K562 (cell line): ENCODE measurements around the gene HLA-DOB. TPM values are rescaled to one million over a fixed set of nuclear protein-coding genes. Genes with fewer than 3 reads are reported as not detected.

ENCODE experiments used
- ATAC-seq: fragments of 200-7000 bp; cut with Tn5 transposase; 3 replicates; pipeline ENCODE4 v1.9.1; 2020; ENCODE audit warnings: moderate library complexity
- BruUV-seq: library from RNA; stranded (reverse); fragments of 400-500 nt; replicated peaks from 2 replicates; lab custom pipeline; 2021; lab: Mats Ljungman, UMichigan
- CTCF ChIA-PET: fragments of 300-600 bp; formaldehyde crosslinking; extraction: SDS; loops from one replicate; lab custom pipeline; 2021; ENCODE audit warnings: low intra/inter-chr PET ratio; lab: Yijun Ruan, JAX
- POLR2A ChIA-PET: fragments of 300-600, 350-650 bp; sonication (Branson Sonifier 250); formaldehyde crosslinking; extraction: SDS; loops from one replicate; lab custom pipeline; 2021; ENCODE audit warnings: antibody characterized with exemption, inconsistent platforms; lab: Yijun Ruan, JAX
- DNase-seq, 4 experiments: peaks; one replicate each; pipeline versions ENCODE4 v3.0.0 to v3.0.0-alpha.2; 2011 to 2018; ENCODE audit warnings: low spot score in 3 of 4, mixed read lengths in 3 of 4; ENCODE audit errors: extremely low read depth in 1 of 4
- FAIRE-seq: peaks from 2 replicates; lab custom pipeline; 2011; peaks lifted over from hg19 to GRCh38; lab: Jason Lieb, UNC
- H2AFZ ChIP-seq: 2 replicates; pipeline ENCODE4 v1.6.0; 2011; ENCODE audit warnings: low read depth, low read length, control low read depth, inconsistent platforms
- H3K27ac ChIP-seq: fragments of 200-600 bp; 3 replicates; pipeline ENCODE4 v1.8.0; 2011; ENCODE audit warnings: low read depth, mild to moderate bottlenecking, control low read depth, inconsistent platforms, low read length, moderate library complexity, mixed read lengths; ENCODE audit errors: extremely low read depth
- H3K27me3 ChIP-seq, 2 experiments: fragments of 300-600 bp in 1 of 2; 2 replicates in 1 of 2; 3 replicates in 1 of 2; pipeline versions ENCODE4 v1.6.0 to v1.8.0; 2011; ENCODE audit warnings: inconsistent platforms in 2 of 2, low read length in 2 of 2, mild to moderate bottlenecking in 1 of 2, mixed read lengths in 1 of 2, moderate library complexity in 1 of 2; ENCODE audit not compliant: control insufficient read depth in 2 of 2, insufficient read depth in 2 of 2
- H3K36me3 ChIP-seq: fragments of 300-600 bp; 3 replicates; pipeline ENCODE4 v1.8.0; 2011; ENCODE audit warnings: mild to moderate bottlenecking, low read length, inconsistent platforms; ENCODE audit not compliant: control insufficient read depth, insufficient read depth
- H3K4me1 ChIP-seq, 2 experiments: fragments of 200-600 bp in 1 of 2; replicated peaks in 1 of 2; 2 replicates in 1 of 2; 3 replicates in 1 of 2; pipeline versions ENCODE4 v1.5.1 to v1.8.0; 2011; ENCODE audit warnings: inconsistent platforms in 2 of 2, low read length in 2 of 2, mild to moderate bottlenecking in 1 of 2, mixed read lengths in 1 of 2, moderate library complexity in 1 of 2; ENCODE audit not compliant: control insufficient read depth in 2 of 2, insufficient read depth in 2 of 2
- H3K4me2 ChIP-seq: 2 replicates; pipeline ENCODE4 v1.6.1; 2011; ENCODE audit warnings: low read length, control low read depth, inconsistent platforms, mixed read lengths; ENCODE audit not compliant: insufficient read depth
- H3K4me3 ChIP-seq: fragments of 200-600 bp; sonication (generic), shearing (Covaris generic); 2 replicates; pipeline ENCODE4 v1.5.1; 2016; ENCODE audit warnings: control low read depth, inconsistent platforms
- H3K79me2 ChIP-seq: fragments of 200-600 bp; 3 replicates; pipeline ENCODE4 v1.8.0; 2011; ENCODE audit warnings: low read length, inconsistent platforms; ENCODE audit not compliant: control insufficient read depth, insufficient read depth
- H3K9ac ChIP-seq, 2 experiments: 2 replicates each; pipeline versions ENCODE4 v1.6.0 to v1.6.1; 2011; ENCODE audit warnings: low read depth in 2 of 2, low read length in 2 of 2, control low read depth in 1 of 2, inconsistent platforms in 1 of 2, mild to moderate bottlenecking in 1 of 2, mixed read lengths in 1 of 2; ENCODE audit not compliant: insufficient read depth in 1 of 2
- H3K9me1 ChIP-seq: one replicate; pipeline ENCODE4 v1.6.0; 2011; ENCODE audit warnings: inconsistent platforms, mild to moderate bottlenecking, low read length, moderate library complexity; ENCODE audit not compliant: control insufficient read depth, insufficient read depth
- H3K9me3 ChIP-seq: replicated peaks from 2 replicates; pipeline ENCODE4 v1.5.1; 2011; ENCODE audit warnings: low read depth, low read length, inconsistent platforms; ENCODE audit not compliant: control insufficient read depth, insufficient read depth
- H4K20me1 ChIP-seq: replicated peaks from 2 replicates; pipeline ENCODE4 v1.6.1; 2011; ENCODE audit warnings: low read length, inconsistent platforms, mixed read lengths; ENCODE audit not compliant: control insufficient read depth, insufficient read depth
- CAMTA2 ChIP-seq: fragments of 250-450 bp; sonication (Bioruptor Pico); conservative IDR thresholded peaks from 2 replicates; pipeline ENCODE4 v1.5.1; 2022
- CEBPB ChIP-seq: fragments of 450-650 bp; IDR thresholded peaks from 2 replicates; pipeline ENCODE4 v1.6.1; 2016; ENCODE audit warnings: missing genetic modification characterization, missing compliant biosample characterization
- CXXC5 ChIP-seq: fragments of 250-450 bp; sonication (Bioruptor Pico); IDR thresholded peaks from 2 replicates; pipeline ENCODE4 v1.8.0; 2022; ENCODE audit warnings: inconsistent platforms, mild to moderate bottlenecking, moderate library complexity
- FIP1L1 ChIP-seq: fragments of 200-400 bp; formaldehyde crosslinking; IDR thresholded peaks from 2 replicates; pipeline ENCODE4 v1.6.1; 2018; ENCODE audit warnings: mild to moderate bottlenecking, low read depth, low read length; ENCODE audit not compliant: poor library complexity, severe bottlenecking
- MCM5 ChIP-seq: fragments of 450-650 bp; IDR thresholded peaks from 2 replicates; pipeline ENCODE4 v1.6.1; 2016; ENCODE audit warnings: low read depth
- NFXL1 ChIP-seq: fragments of 450-650 bp; formaldehyde crosslinking; IDR thresholded peaks from 2 replicates; pipeline ENCODE4 v1.4.0; 2021; ENCODE audit warnings: mild to moderate bottlenecking
- PHB2 ChIP-seq: fragments of 450-650 bp; IDR thresholded peaks from 2 replicates; pipeline ENCODE4 v1.6.1; 2017; ENCODE audit warnings: low read depth
- PURB ChIP-seq: sonication (generic); formaldehyde crosslinking; IDR thresholded peaks from 2 replicates; pipeline ENCODE4 v1.9.0; 2021; ENCODE audit warnings: low read depth, mild to moderate bottlenecking, missing genetic modification reagents
- RB1 ChIP-seq: fragments of 450-650 bp; IDR thresholded peaks from 2 replicates; pipeline ENCODE4 v1.6.1; 2017; ENCODE audit warnings: low read depth, mild to moderate bottlenecking
- RBM39 ChIP-seq: fragments of 200-400 bp; formaldehyde crosslinking; optimal IDR thresholded peaks from 2 replicates; pipeline ENCODE3; 2018; ENCODE audit warnings: low read depth, low read length
- SMARCE1 ChIP-seq: fragments of 450-650 bp; IDR thresholded peaks from 2 replicates; pipeline ENCODE4 v1.7.1; 2016; ENCODE audit warnings: mild to moderate bottlenecking
- SOX6 ChIP-seq: fragments of 450-650 bp; IDR thresholded peaks from 2 replicates; pipeline ENCODE4 v1.6.1; 2014; ENCODE audit warnings: mild to moderate bottlenecking
- ZNF444 ChIP-seq: fragments of 250-450 bp; sonication (Bioruptor Pico); IDR thresholded peaks from 2 replicates; pipeline ENCODE4 v1.4.0; 2020; ENCODE audit warnings: mild to moderate bottlenecking, moderate library complexity
- ZNF583 ChIP-seq: fragments of 250-450 bp; sonication (Bioruptor Pico); IDR thresholded peaks from 2 replicates; pipeline ENCODE4 v1.4.0; 2020
- WGBS: fragments of 100-300 bp; shearing (Covaris generic); methylation state at CpG from one replicate; pipeline ENCODE4 v1.1.6; 2016; ENCODE audit warnings: low coverage, mixed read lengths; ENCODE audit not compliant: insufficient coverage; ENCODE audit errors: missing lambda C conversion rate; 5-methylcytosine and 5-hydroxymethylcytosine counted together
- in situ Hi-C: fragments of 300-500 bp; cut with MboI; formaldehyde crosslinking; loops from 4 replicates; pipeline ENCODE4 v1.15.0; 2018; ENCODE audit warnings: inconsistent platforms, mixed read lengths
- intact Hi-C: fragments of 100-400 bp; cut with micrococcal nuclease; formaldehyde crosslinking; loops from 2 replicates; pipeline ENCODE4 v1.14.2; 2022
- polyA plus RNA-seq, 8 experiments: library from polyadenylated mRNA; depleted of rRNA in 4 of 8; stranded (reverse) in 5 of 8; unstranded in 3 of 8; fragments of >200 nt; fragmentation: Nextera tagmentation in 2 of 8; fragmentation: Illumina TruSeq in 1 of 8; extraction: Ambion mirVana in 2 of 8; extraction: Trizol in 1 of 8; gene quantifications; 2 replicates each; pipeline versions ENCODE4 v1.2.1 to v1.2.3, GENCODE V29; 2011 to 2014; ENCODE audit warnings: inconsistent platforms in 1 of 8, missing spikeins in 1 of 8
- total RNA-seq, 7 experiments: library from RNA; depleted of rRNA in 6 of 7; stranded (reverse); fragments of >200 nt in 6 of 7; fragmentation: Illumina TruSeq in 2 of 7; extraction: Trizol in 2 of 7; gene quantifications; 2 replicates each; pipeline versions ENCODE4 v1.2.1 to v1.2.3, GENCODE V29; 2011 to 2021; ENCODE audit warnings: low replicate concordance in 1 of 7
- TF ChIP-seq, protein P1 (sequence below): fragments of 250-450 bp; sonication (Bioruptor Pico); IDR thresholded peaks from 2 replicates; pipeline ENCODE4 v1.8.0; 2022; ENCODE audit warnings: inconsistent platforms, mild to moderate bottlenecking, moderate library complexity, borderline replicate concordance

HLA-DOB gene
- total and polyA plus RNA-seq, 9 of the 15 experiments (the other 6 are each of a cell fraction or from before 2014, with no cell fraction given) = 1.2 to 4.0 (median 2.5) TPM

DNA sequence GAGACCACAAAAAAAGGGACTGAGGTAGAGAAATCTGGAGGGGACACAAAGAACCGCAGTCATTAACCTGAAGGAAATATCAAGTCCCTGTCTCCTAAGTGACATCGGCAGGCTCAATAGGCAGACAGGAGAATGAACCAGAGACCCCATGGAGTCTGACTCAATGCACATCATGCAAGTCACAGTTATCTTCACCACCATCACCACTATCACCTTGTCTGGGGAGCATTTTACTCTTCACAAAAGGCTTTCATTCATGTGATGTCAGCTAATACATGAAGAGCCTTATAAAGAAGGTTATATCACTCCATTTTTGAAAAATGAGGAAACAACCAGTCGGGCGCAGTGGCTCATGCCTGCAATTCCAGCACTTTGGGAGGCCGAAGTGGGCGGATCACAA lies 32.3 kb upstream of the HLA-DOB start:
- no peak overlapping the region for H3K27ac ChIP-seq
- in situ Hi-C loops = no loop called here
- WGBS = 39% methylated on average over 6 of the region's 6 CpGs
- H3K79me2 ChIP-seq = no peaks in the 10 kb centered on the region
- TF ChIP-seq CAMTA2 (CRISPR knock-in tag) (no peak), MCM5 (no peak), CXXC5 (CRISPR knock-in tag) (no peak), PHB2 (no peak), FIP1L1 (no peak), RB1 (no peak), ZNF444 (no peak), CEBPB (tag) (no peak), PURB (CRISPR knock-in tag) (no peak), RBM39 (no peak), NFXL1 (CRISPR knock-in tag) (no peak), SMARCE1 (no peak), ZNF583 (no peak), SOX6 (no peak)
- TF ChIP-seq, protein P1, sequence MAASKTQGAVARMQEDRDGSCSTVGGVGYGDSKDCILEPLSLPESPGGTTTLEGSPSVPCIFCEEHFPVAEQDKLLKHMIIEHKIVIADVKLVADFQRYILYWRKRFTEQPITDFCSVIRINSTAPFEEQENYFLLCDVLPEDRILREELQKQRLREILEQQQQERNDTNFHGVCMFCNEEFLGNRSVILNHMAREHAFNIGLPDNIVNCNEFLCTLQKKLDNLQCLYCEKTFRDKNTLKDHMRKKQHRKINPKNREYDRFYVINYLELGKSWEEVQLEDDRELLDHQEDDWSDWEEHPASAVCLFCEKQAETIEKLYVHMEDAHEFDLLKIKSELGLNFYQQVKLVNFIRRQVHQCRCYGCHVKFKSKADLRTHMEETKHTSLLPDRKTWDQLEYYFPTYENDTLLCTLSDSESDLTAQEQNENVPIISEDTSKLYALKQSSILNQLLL = no peak
- H2AFZ ChIP-seq = no peak overlapping the region
- CTCF ChIA-PET = no interaction called here
- ATAC-seq (no peak), FAIRE-seq (no peak), DNase-seq (no peak)
- no TSS peak for BruUV-seq
- H3K27me3 ChIP-seq = peaks cover 12 to 57% of the 10 kb centered on the region in 2 experiments; a peak in 4 of 5 replicates
- H3K9me3 ChIP-seq = no peaks in the 10 kb centered on the region
- POLR2A ChIA-PET = interaction anchor here (0.6 kb wide), 2 partner anchors 85 to 622 kb away, joined by 3 to 6 read pairs; no protein-coding TSS in a partner anchor
- no peak overlapping the region for H3K4me2 ChIP-seq
- no peak overlapping the region for H3K4me3 ChIP-seq
- no peak overlapping the region for H3K9ac ChIP-seq
- peaks cover 6 to 25% of the 10 kb centered on the region in 2 experiments; a peak in 3 of 5 replicates for H3K4me1 ChIP-seq
- no peaks in the 10 kb centered on the region; the same call in 1 of the 2 replicates for H4K20me1 ChIP-seq
- H3K9me1 ChIP-seq = peaks cover 3% of the 10 kb centered on the region
- intact Hi-C loops = no loop called here
- no peaks in the 10 kb centered on the region for H3K36me3 ChIP-seq
